GM23338 (cell line): ENCODE data around the gene PCDHGA11. TPM values are rescaled to one million over a fixed set of nuclear protein-coding genes. Genes with fewer than 3 reads are reported as not detected.

Experiments used
- ATAC-seq: fragments of 200-7000 bp; cut with Tn5 transposase; 3 replicates; pipeline ENCODE4 v1.9.1; 2020
- DNase-seq: peaks from one replicate; pipeline ENCODE4 v3.0.0-alpha.2; 2015; ENCODE audit warnings: low spot score
- H2AFZ ChIP-seq: fragments of 200-600 bp; sonication (generic); 2 replicates; pipeline ENCODE4 v1.8.0; 2016; ENCODE audit warnings: antibody characterized with exemption, mild to moderate bottlenecking, moderate library complexity
- H3F3A ChIP-seq: fragments of 200-600 bp; sonication (generic); replicated peaks from 2 replicates; pipeline ENCODE4 v1.8.0; 2017; ENCODE audit warnings: antibody characterized with exemption, mixed run types, low read depth
- H3K27ac ChIP-seq: fragments of 200-600 bp; sonication (generic); 2 replicates; pipeline ENCODE4 v1.6.1; 2016; ENCODE audit warnings: low read depth
- H3K27me3 ChIP-seq: fragments of 200-600 bp; sonication (generic); 2 replicates; pipeline ENCODE4 v1.8.0; 2016; ENCODE audit warnings: mild to moderate bottlenecking, mixed run types, moderate library complexity; ENCODE audit not compliant: insufficient read depth
- H3K36me3 ChIP-seq: fragments of 200-600 bp; sonication (generic); 2 replicates; pipeline ENCODE4 v1.8.0; 2016; ENCODE audit warnings: mild to moderate bottlenecking; ENCODE audit not compliant: insufficient read depth
- H3K4me1 ChIP-seq: fragments of 200-600 bp; sonication (generic); 2 replicates; pipeline ENCODE4 v1.8.0; 2016; ENCODE audit warnings: mild to moderate bottlenecking, moderate library complexity; ENCODE audit not compliant: insufficient read depth
- H3K4me2 ChIP-seq: fragments of 200-600 bp; sonication (generic); 2 replicates; pipeline ENCODE4 v1.7.1; 2017; ENCODE audit warnings: mixed run types
- H3K4me3 ChIP-seq: fragments of 200-600 bp; sonication (generic); 2 replicates; pipeline ENCODE4 v1.6.1; 2016; ENCODE audit warnings: mixed run types
- H3K79me2 ChIP-seq: fragments of 200-600 bp; sonication (generic); replicated peaks from 2 replicates; pipeline ENCODE4 v1.8.0; 2017; ENCODE audit warnings: mild to moderate bottlenecking; ENCODE audit not compliant: insufficient read depth
- H3K9me2 ChIP-seq: fragments of 200-600 bp; sonication (generic); 2 replicates; pipeline ENCODE4 v1.8.0; 2017; ENCODE audit not compliant: insufficient read depth
- H4K20me1 ChIP-seq: fragments of 200-600 bp; sonication (generic); replicated peaks from 2 replicates; pipeline ENCODE4 v1.8.0; 2017; ENCODE audit warnings: mild to moderate bottlenecking; ENCODE audit not compliant: insufficient read depth
- H3K27ac Mint-ChIP-seq: 2 replicates; pipeline ENCODE4 v1.8.0; 2020; ENCODE audit warnings: inconsistent platforms, mild to moderate bottlenecking, moderate library complexity, mixed read lengths
- H3K27me3 Mint-ChIP-seq: 3 replicates; pipeline ENCODE4 v1.8.0; 2022; ENCODE audit warnings: low read depth, mild to moderate bottlenecking, moderate library complexity, mixed read lengths, inconsistent platforms; ENCODE audit not compliant: insufficient read depth, poor library complexity
- H3K36me3 Mint-ChIP-seq: 3 replicates; pipeline ENCODE4 v1.8.0; 2021; ENCODE audit warnings: low read depth, mild to moderate bottlenecking, inconsistent platforms, moderate library complexity, mixed read lengths
- H3K4me1 Mint-ChIP-seq: 3 replicates; pipeline ENCODE4 v1.8.0; 2020; ENCODE audit warnings: mild to moderate bottlenecking, inconsistent platforms, mixed read lengths
- H3K4me3 Mint-ChIP-seq: 3 replicates; pipeline ENCODE4 v1.8.0; 2021; ENCODE audit warnings: moderate library complexity, mild to moderate bottlenecking, inconsistent platforms, mixed read lengths
- H3K9me3 Mint-ChIP-seq: 3 replicates; pipeline ENCODE4 v1.8.0; 2020; ENCODE audit warnings: moderate library complexity, mild to moderate bottlenecking, inconsistent platforms, mixed read lengths
- CREB1 ChIP-seq: fragments of 250-450 bp; sonication (Bioruptor Pico); IDR thresholded peaks from 2 replicates; pipeline ENCODE4 v1.5.0; 2020; ENCODE audit warnings: low read depth, mild to moderate bottlenecking, moderate library complexity
- EZH2 ChIP-seq: fragments of 200-600 bp; sonication (generic); IDR thresholded peaks from one replicate; pipeline ENCODE4 v1.8.0; 2017; ENCODE audit warnings: antibody characterized with exemption, mild to moderate bottlenecking, low read depth; ENCODE audit not compliant: unreplicated experiment
- EZH2phosphoT487 ChIP-seq: fragments of 200-600 bp; sonication (generic); IDR thresholded peaks from one replicate; pipeline ENCODE4 v1.8.1; 2018; ENCODE audit warnings: antibody characterized with exemption; ENCODE audit not compliant: unreplicated experiment
- POLR2AphosphoS5 ChIP-seq: IDR thresholded peaks from 2 replicates; pipeline ENCODE4 v1.6.1; 2016; ENCODE audit warnings: antibody characterized with exemption, low read depth
- STAT1 ChIP-seq: IDR thresholded peaks from one replicate; pipeline ENCODE4 v1.6.1; 2016; ENCODE audit warnings: antibody characterized with exemption; ENCODE audit not compliant: unreplicated experiment
- ZNF331 ChIP-seq: fragments of 250-450 bp; sonication (Bioruptor Pico); IDR thresholded peaks from 2 replicates; pipeline ENCODE4 v1.5.0; 2020; ENCODE audit warnings: low read depth, mild to moderate bottlenecking, moderate library complexity
- long read RNA-seq: library from polyadenylated mRNA; unstranded; transcript quantifications from one replicate; pipeline ENCODE4 v2.0.0, GENCODE V29; 2020; ENCODE audit not compliant: unreplicated experiment
- polyA plus RNA-seq: library from polyadenylated mRNA; unstranded; fragments of >200 nt; fragmentation: Nextera tagmentation; extraction: Ambion mirVana; gene quantifications from 2 replicates; pipeline ENCODE4 v1.2.1, GENCODE V29; 2016
- total RNA-seq: library from RNA; depleted of rRNA; stranded (reverse); fragments of >200 nt; shearing (Covaris generic); gene quantifications from 2 replicates; pipeline ENCODE4 v1.2.3, GENCODE V29; 2014; rRNA removed
- TF ChIP-seq, protein P1 (sequence below), 2 experiments: fragments of 200-600 bp in 1 of 2; sonication (generic) in 1 of 2; conservative IDR thresholded peaks; 2 replicates each; pipeline versions ENCODE4 v1.5.1 to v1.6.1; 2016 to 2017; ENCODE audit warnings: antibody characterized with exemption in 2 of 2, low read depth in 2 of 2, mild to moderate bottlenecking in 2 of 2, moderate library complexity in 1 of 2
- TF ChIP-seq, protein P2 (sequence below): IDR thresholded peaks from 2 replicates; pipeline ENCODE4 v1.6.1; 2016; ENCODE audit warnings: antibody characterized with exemption

The PCDHGA11 gene
- 8.9 and 10.7 TPM in 2 replicates for total RNA-seq
- 2.3 and 3.0 TPM in 2 replicates for polyA plus RNA-seq
- long read RNA-seq, result 0 reads

DNA sequence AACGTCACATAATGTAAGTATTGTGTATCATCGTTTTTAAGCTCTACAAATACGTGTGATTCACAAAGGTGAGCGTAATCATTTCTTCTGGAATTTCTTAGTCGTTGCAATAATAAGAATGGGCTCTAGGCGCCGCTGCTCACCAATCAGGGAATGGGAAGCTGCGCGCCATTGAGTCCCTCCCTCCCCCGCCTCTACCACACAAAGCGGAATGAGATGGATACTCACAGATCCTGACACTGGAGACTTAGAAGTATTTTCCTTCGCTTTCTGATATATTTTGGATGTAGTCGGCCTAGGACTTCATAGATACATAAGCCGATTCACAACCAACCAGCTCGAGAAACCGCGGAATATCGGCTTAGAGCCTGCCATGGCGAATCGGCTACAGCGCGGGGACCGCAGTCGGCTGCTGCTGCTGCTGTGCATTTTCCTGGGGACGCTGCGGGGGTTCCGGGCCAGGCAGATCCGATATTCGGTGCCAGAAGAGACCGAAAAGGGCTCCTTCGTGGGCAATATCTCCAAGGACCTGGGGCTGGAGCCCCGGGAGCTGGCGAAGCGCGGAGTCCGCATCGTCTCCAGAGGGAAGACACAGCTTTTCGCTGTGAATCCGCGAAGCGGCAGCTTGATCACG is at the start of gene PCDHGA11:
Gene PCDHGA11, plus strand, starts transcription at position 197 of the 634 bp plus-strand sequence. Its CDS starts 177 bp downstream, at position 374.
- H3K4me1 ChIP-seq, result no peaks in the 10 kb centered on the region
- H3K27ac Mint-ChIP-seq, result no peak within 1 kb of the TSS; the same call in none of the 2 replicates
- peaks cover 73% of the 10 kb centered on the region for H3K36me3 Mint-ChIP-seq
- peaks cover 20% of the 10 kb centered on the region for H3K27me3 ChIP-seq
- H3K79me2 ChIP-seq, result no peaks in the 10 kb centered on the region; the same call in 1 of the 2 replicates
- H3K36me3 ChIP-seq, result no peaks in the 10 kb centered on the region
- peak; percentile 31 for ATAC-seq
- DNase-seq, result peak; percentile 90
- peaks cover 28% of the 10 kb centered on the region for H3K27me3 Mint-ChIP-seq
- peak within 1 kb of the TSS; percentile 77 for H3K4me2 ChIP-seq
- H3K9me3 Mint-ChIP-seq, result peaks cover 71% of the 10 kb centered on the region
- no peak for TF ChIP-seq EZH2phosphoT487
- TF ChIP-seq, protein P1, sequence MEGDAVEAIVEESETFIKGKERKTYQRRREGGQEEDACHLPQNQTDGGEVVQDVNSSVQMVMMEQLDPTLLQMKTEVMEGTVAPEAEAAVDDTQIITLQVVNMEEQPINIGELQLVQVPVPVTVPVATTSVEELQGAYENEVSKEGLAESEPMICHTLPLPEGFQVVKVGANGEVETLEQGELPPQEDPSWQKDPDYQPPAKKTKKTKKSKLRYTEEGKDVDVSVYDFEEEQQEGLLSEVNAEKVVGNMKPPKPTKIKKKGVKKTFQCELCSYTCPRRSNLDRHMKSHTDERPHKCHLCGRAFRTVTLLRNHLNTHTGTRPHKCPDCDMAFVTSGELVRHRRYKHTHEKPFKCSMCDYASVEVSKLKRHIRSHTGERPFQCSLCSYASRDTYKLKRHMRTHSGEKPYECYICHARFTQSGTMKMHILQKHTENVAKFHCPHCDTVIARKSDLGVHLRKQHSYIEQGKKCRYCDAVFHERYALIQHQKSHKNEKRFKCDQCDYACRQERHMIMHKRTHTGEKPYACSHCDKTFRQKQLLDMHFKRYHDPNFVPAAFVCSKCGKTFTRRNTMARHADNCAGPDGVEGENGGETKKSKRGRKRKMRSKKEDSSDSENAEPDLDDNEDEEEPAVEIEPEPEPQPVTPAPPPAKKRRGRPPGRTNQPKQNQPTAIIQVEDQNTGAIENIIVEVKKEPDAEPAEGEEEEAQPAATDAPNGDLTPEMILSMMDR (conservative IDR thresholded peaks at IDR 0.05; ENCODE audit: low read depth in 2 of 2), result peak; percentile 89
- H3K4me3 Mint-ChIP-seq, result peak within 1 kb of the TSS; percentile 77
- peak within 1 kb of the TSS; percentile 62 for H3K4me3 ChIP-seq
- peaks cover 7% of the 10 kb centered on the region for H3K4me1 Mint-ChIP-seq
- H3K9me2 ChIP-seq, result no peaks in the 10 kb centered on the region
- H3F3A ChIP-seq, result no peaks in the 10 kb centered on the region
- no peaks in the 10 kb centered on the region for H4K20me1 ChIP-seq
- H3K27ac ChIP-seq, result no peak within 1 kb of the TSS
- H2AFZ ChIP-seq, result peak within 1 kb of the TSS; percentile 73; the same call in 1 of the 2 replicates

DNA sequence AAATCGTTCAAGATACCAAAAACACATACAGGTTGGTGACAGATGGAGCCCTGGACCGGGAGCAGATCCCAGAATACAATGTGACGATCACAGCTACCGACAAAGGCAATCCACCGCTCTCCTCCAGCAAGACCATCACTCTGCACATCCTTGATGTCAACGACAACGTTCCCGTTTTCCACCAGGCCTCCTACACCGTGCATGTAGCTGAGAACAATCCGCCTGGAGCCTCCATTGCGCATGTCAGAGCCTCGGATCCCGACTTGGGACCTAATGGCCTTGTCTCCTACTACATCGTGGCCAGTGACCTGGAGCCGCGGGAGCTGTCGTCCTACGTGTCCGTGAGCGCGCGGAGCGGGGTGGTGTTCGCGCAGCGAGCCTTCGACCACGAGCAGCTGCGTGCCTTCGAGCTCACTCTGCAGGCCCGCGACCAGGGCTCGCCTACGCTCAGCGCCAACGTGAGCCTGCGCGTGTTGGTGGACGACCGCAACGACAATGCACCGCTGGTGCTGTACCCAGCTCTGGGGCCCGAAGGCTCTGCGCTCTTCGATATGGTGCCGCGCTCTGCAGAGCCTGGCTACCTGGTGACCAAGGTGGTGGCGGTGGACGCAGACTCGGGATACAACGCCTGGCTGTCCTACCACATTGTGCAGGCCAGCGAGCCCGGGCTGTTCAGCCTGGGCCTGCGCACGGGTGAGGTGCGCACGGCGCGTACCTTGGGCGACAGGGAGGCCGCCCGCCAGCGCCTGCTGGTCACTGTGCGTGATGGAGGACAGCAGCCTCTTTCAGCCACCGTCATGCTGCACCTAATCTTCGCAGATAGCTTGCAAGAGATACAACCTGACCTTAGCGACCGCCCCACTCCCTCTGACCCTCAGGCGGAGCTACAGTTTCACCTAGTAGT is 49.0 kb upstream of the PCDHGA11 start:
- Mint-ChIP-seq H3K36me3 (peaks cover 54% of the 10 kb centered on the region), H3K9me3 (peaks cover 63% of the 10 kb centered on the region)

More for the DNA sequence above, 49.0 kb upstream of the PCDHGA11 start:
- Mint-ChIP-seq H3K4me1 (peaks cover 2% of the 10 kb centered on the region; the same call in 1 of the 3 replicates), H3K4me3 (no peak overlapping the region), H3K27me3 (peaks cover 6% of the 10 kb centered on the region), H3K27ac (no peak overlapping the region)
- TF ChIP-seq CREB1 (CRISPR knock-in tag) (no peak), ZNF331 (CRISPR knock-in tag) (no peak), STAT1 (no peak), POLR2AphosphoS5 (no peak), EZH2 (no peak)
- TF ChIP-seq, protein P1 (conservative IDR thresholded peaks at IDR 0.05; ENCODE audit: low read depth in 2 of 2), result no peak
- TF ChIP-seq, protein P2, sequence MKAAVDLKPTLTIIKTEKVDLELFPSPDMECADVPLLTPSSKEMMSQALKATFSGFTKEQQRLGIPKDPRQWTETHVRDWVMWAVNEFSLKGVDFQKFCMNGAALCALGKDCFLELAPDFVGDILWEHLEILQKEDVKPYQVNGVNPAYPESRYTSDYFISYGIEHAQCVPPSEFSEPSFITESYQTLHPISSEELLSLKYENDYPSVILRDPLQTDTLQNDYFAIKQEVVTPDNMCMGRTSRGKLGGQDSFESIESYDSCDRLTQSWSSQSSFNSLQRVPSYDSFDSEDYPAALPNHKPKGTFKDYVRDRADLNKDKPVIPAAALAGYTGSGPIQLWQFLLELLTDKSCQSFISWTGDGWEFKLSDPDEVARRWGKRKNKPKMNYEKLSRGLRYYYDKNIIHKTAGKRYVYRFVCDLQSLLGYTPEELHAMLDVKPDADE, result no peak
- no peak overlapping the region for H3K4me3 ChIP-seq
- no peak for ATAC-seq
- DNase-seq, result no peak
- no peaks in the 10 kb centered on the region for H3K9me2 ChIP-seq
- H3K36me3 ChIP-seq, result no peaks in the 10 kb centered on the region
- no peaks in the 10 kb centered on the region for H3K4me1 ChIP-seq
- H3K79me2 ChIP-seq, result no peaks in the 10 kb centered on the region
- no peak overlapping the region for H3K27ac ChIP-seq
- no peaks in the 10 kb centered on the region for H3F3A ChIP-seq
- no peaks in the 10 kb centered on the region for H4K20me1 ChIP-seq
- no peak overlapping the region for H2AFZ ChIP-seq
- no peak overlapping the region for H3K4me2 ChIP-seq
- no peaks in the 10 kb centered on the region for H3K27me3 ChIP-seq
